HG02588 (cell line): ENCODE results near the gene SPINK5.

ENCODE experiments used
- ATAC-seq: cut with Tn5 transposase; IDR thresholded peaks from one replicate; pipeline ENCODE4 v1.9.1; 2021; ENCODE audit warnings: mild to moderate bottlenecking, moderate library complexity; ENCODE audit not compliant: unreplicated experiment

The SPINK5 gene

DNA sequence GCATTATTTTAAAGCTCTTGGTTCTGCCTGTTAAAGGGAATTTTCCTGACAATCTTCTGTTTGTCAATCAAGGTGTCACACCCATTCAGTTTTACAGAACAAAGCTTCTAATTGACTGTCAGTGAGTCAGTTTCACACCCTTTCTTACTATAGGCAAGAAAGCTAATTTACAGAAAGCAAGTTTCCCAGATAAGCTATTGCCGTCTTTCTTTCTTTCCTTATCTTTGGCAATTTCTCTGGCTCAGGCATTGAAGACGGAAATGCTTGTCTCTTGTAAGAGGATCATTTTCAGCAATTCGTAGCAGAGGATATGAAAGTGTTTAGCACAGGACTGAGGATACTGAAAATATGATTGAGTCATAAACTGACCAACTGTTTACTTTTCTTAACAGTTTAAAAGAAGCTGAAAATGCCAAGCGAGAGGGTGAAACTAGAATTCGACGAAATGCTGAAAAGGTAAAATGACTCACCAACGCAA is 27.0 kb downstream of the SPINK5 start:
- peak; percentile 63 for ATAC-seq

- no peak for ATAC-seq
Observed at GRCh38 chr5:148091991-148092964, 28.5 kb downstream of the SPINK5 start.

- ATAC-seq = no peak
Observed at GRCh38 chr5:148094336-148094735, 30.6 kb downstream of the SPINK5 start.

DNA sequence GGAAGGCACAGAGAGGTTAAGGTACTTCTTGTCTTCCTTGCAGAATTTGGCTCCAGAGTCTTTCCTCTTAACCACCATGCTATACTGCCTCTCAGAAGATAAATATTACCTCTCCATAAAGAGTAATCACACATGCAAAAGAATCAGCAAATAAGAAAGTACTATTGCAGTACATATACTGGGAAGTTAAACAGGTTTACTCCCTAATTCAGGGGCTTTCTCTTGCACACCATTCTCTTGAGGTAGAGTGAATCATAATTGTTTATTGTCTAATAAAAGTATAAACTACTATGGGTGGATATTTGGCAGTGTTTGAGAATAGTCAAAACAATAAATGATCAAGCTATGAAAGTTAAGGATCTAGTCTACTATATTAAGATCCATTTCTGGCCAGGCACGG is 40.4 kb downstream of the SPINK5 start:
- ATAC-seq = no peak

- ATAC-seq = no peak
Observed at GRCh38 chr5:148107608-148108007, 43.8 kb downstream of the SPINK5 start.

DNA sequence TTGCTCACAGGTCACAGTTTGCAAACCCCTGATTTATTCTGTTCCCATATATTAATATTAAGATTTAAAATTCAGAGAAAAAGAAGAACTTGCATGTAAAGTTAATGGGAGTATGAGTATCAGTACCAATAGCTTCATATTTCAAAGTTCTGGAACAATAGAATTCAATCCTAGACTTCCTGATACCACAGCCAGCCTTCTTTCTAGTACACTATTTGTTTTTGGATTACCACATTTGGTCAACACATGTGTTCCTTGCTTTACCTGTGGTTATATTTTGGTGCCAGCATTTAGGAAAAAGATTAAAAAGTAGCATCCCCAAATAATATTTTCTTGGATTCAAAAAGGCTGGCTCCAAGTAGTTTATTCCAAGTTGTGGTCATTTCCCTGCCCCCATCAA is 49.5 kb downstream of the SPINK5 start:
- no peak for ATAC-seq

- ATAC-seq = no peak
Observed at GRCh38 chr5:148120317-148120716, 56.5 kb downstream of the SPINK5 start.

DNA sequence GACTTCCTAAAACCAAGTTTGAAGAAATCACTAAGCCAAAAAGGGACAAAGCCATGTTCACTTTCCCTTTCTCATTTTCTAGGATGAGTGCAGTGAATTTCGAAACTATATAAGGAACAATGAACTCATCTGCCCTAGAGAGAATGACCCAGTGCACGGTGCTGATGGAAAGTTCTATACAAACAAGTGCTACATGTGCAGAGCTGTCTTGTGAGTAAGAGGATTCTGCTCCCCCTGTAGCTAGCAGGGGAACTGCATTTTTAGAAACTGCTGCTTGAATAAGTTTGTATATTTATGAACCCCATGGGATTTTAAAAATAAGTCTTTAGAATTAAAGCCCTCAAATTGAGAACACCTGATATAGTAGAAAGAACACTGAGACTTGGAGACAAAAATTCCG is 61.9 kb downstream of the SPINK5 start:
- no peak for ATAC-seq

DNA sequence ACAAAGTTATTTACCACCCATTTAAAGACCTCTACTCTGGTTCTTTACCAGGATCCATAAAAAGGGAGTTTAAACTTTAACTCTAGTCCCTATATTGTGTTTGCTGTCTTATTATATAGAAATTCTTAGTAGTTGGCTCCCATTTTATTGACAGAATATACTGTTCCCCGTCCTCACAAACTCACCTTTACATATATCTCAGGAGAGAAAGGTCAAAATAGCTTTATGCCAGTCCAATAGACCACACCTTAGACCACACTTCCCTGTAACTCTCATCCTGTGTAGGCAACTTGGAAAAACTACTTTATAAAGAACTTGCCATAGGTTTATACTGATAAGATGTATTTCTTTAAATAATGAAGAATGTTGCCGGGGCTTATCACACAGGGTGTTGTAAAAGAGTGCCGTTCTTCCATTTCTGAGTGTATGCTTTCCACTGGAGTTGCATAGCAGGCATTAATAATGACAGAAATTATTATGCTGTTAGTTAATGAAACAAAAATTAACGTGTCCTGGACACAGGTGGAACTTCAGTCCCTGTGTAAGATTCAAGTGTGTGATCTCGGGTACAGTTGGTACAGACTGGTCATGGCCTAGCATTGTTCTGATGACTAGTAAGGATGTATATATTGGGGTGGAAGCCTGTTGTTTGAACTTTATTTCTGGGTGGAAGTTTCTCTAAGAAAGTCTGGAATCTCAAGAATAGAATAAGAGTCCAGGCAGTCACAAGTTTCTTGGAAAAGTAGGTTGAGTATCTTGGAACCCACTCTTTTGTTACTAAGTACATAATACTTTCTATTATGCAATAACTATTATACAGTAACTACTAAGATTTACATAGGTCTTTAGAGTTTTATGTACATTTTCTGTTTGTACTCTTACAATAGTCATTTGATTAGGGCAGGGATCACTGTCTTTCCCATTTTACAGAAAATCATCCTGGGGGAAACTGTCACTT is 71.6 kb downstream of the SPINK5 start:
- no peak for ATAC-seq

DNA sequence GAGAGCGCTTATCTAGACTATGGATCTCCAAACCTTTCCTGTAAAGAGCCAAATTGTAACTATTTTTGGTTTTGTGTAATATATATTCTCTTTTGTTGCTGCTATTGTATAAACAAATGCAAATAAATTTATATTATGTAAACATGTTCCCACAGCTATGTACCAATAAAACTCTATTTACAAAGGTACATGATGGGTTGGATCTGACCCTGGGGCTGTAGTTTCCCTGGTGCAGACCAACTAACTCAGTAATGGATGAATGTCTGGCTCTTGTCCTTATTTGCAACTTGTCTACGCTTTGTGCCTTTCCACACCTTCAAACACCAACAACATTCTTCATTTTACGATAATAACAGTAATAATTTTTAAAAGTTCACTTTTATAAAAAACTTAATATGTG is 77.1 kb downstream of the SPINK5 start:
- ATAC-seq = no peak

GRCh38 chr5:148141645-148142044 is 77.9 kb downstream of the SPINK5 start:
- no peak for ATAC-seq

DNA sequence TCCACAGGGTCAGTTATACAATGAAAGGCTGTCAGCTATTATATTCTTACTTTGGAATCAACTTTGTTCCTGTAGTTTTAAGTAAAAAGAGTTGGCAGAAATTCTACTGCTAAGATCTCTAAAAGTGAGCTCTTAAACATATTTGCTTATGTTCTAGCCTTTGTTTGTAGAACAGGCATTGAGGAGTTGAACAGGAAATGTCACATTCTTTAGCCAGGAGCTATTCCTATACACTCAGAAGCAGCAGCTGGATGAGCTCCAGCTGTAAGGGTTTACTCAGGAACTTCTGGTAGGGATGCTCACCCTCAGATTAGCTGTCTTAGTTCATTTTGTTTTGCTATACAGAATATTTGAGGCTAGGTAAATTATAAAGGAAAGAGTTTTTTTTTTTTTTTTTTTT is 82.1 kb downstream of the SPINK5 start:
- no peak for ATAC-seq

DNA sequence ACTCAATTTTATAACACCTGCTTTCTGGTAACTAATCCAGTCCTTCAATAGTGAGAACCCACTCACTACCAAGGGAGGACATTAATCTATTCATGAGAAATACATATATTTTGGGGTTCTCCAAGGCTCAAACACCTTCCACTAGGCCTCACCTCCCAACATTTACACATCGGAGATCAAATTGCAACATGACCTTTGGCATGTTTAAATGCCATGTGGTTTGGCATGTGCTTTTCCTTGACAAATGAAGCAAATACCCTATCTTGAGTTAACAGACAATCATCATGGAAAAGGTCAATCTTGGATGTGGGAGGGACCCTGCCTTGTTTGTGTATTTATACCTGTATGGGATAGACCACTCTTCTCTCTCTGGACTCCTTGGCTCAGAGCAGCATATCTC is 82.7 kb downstream of the SPINK5 start:
- ATAC-seq = no peak

DNA sequence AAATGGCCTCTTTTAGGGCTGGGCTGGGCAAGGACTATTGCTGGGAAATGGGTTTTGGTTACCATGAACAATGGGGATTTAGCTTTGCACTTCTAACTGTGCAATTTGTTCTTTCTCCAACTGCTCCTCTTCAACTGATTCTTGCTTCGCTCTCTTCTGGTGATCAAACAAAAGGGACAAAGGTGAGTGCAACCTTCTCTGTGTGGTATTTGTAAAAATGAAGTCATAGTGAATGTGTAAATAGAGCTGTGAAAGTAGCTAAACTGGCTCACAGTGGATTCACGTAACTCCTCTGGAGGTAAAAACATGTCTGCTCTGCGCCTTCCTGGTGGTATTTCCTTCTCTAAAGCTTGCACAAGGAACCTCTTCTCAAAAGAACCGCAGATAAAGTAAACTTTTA is 83.6 kb downstream of the SPINK5 start:
- ATAC-seq = no peak

GRCh38 chr5:148151872-148152271 is 88.1 kb downstream of the SPINK5 start:
- ATAC-seq = no peak

DNA sequence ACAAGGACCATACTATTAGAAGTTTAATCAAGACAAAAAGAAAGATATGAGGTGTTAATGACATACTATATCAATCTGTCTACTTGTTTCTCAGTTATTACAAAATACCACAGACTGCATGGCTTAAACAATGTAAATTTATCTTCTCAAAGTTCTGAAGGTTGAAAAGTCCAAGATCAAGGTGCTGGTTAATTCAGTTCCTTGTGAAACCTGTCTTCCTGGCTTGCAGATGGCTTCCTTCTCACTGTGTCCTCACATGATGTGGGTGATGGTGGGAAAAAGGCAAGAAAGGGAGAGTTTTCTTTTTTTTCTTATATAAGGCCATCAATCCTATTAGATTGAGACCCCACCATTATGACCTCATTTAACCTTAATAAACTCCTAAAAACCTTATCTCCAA is 89.0 kb downstream of the SPINK5 start:
- ATAC-seq = no peak

DNA sequence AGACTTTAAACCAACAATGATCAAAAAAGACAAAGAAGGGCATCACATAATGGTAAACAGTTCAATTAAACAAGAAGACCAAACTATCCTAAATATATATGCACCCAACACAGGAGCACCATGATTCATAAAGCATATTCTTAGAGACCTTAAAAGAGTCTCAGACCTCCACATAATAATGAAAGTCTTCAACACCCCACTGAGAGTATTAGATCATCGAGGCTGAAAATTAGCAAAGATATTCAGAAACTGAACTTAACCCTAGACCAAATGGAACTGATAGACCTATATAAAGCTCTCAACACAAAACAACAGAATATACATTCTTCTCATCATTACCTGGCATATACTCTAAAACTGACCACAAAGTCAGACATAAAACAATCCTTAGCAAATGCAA is 92.8 kb downstream of the SPINK5 start:
- no peak for ATAC-seq

DNA sequence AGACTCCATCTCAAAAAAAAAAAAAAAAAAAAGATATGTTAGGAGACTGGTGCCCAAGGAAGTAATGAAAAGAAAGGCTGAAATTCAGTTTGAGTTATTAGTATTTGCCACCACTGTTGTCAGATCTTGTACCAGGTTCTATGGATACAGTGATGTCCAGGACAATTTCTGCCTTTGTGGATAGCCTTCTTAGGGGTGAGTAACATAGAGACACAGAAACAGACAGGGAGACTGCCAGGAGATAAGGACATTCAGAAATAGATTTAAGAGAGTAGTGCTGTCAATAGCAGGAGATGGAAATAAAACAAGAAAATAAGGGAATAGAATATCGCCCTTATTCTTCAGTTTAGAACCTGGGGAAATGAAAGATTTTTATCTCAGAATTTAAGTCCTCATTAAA is 98.3 kb downstream of the SPINK5 start:
- no peak for ATAC-seq

DNA sequence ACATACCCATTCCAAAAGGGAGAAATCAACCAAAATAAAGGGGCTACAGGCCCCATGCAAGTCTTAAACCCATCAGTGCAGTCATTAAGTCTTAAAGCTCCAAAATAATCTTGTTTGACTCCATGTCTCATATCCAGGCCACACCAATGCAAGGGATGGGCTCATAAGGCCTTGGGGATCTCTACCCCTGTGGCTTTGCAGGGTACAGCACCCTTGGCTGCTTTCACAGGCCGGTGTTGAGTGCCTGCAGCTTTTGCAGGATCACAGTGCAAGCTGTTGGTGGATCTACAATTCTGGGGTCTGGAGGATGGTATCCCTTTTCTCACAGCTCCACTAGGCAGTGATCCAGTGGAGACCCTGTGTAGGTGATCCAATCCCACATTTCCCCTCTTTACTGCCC is 99.6 kb downstream of the SPINK5 start:
- no peak for ATAC-seq

DNA sequence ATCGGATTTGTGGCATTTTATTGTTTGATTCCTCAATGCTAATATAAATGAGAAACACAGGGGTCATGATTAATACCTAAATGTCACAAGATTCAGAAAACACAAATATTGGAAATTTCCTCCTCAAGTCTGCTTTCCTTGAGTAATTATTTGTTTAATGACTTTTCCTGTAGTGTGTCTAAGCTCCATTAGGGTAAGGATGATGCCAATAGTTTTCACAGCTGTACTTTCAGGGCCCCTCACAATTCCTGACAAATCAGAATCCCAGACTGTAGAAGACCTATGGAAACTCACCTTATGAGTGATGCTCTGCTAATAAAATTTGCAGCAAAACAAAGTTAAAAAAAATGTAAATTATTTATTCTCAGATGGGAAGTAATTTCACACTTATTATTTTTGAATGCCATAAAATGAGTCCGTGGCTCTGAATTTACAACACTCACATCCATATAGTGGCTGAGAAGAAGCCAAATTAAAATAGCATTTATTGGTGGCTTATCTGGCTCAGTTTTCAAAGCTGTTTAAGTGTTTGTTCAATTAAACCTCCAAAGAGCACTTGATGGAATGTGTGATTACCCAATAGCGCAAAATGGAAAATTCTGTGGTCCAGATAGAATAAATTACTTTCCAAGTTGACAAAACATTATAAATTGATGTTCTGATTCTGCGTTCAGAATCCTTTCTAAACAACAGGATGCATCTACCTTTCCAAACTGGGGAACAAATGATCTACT is 102.9 kb downstream of the SPINK5 start:
- ATAC-seq = no peak

DNA sequence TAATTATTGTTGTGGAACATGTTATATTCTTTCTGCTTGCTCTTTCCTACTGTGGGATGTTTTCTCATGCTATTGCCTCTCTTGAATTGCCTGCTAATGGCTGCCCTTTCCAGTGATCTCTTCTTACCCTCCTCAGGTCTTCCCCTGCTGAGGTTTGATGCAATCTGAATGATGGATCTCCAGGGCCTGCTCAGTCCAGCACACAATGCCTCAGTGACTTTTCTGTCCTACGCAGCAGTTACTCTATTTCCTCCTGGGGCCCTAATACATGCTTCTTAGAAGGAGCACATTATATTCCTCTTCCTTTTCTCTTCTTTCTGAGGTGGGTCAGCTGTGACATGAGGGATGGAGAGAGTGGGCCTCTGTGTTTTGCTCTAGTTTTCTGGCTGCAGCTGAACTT is 104.5 kb downstream of the SPINK5 start, which contains the start of gene SPINK14:
Gene SPINK14, plus strand, starts transcription at position 301 of the 400 bp plus-strand sequence. CDS start 1,187 bp downstream, outside the sequence.
- no peak for ATAC-seq
